ENCODE results near the gene UCHL3.

UCHL3 gene

DNA sequence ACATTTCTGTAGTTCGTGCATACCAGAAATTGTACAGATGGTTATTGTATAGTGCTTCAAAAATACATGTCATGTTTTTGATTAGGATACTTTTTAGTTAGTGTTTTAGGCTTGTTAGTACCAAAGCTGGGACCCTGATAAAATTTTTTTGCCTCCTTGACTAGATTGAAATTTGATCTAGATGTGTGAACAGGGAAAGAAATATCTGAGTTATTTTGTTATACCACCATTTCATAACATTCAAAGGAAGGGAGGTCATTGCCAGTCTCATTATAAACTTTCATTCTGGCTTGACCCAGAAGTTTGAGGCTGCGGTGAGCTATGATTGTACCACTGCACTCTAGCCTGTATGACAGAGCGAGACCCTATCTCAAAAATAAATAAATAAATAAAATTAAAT, 95.5 kb downstream of the UCHL3 start:
- no peaks in the 10 kb centered on the region for H3K4me1 ChIP-seq (ENCODE audit: control extremely low read depth in 1 of 4, control insufficient read depth in 4 of 4, insufficient read depth in 4 of 4, low read length in 3 of 4)
- no peaks in the 10 kb centered on the region for H3K9me3 ChIP-seq (ENCODE audit: control extremely low read depth in 1 of 5, control insufficient read depth in 4 of 5, insufficient read depth in 2 of 5, low read depth in 1 of 5, low read length in 4 of 5)
- ChIA-PET POLR2A (no interaction called here), CTCF (no interaction called here)
- H3K4me3 ChIP-seq (ENCODE audit: control insufficient read depth in 1 of 7, extremely low read depth in 1 of 7, insufficient read depth in 4 of 7, low read depth in 2 of 7, low read length in 6 of 7): no peak overlapping the region
- DNase-seq: no peak
- no peaks in the 10 kb centered on the region for H3K27me3 ChIP-seq (replicated peaks in 2 of 5; ENCODE audit: control insufficient read depth in 4 of 5, insufficient read depth in 5 of 5, low read length in 4 of 5)
- no peak overlapping the region for H3K27ac ChIP-seq (ENCODE audit: insufficient read depth in 1 of 2, low read depth in 1 of 2, low read length in 2 of 2, poor library complexity in 1 of 2, severe bottlenecking in 2 of 2)
- whole genome bisulfite sequencing (ENCODE audit: insufficient coverage): no CpG with 5 or more reads among the region's 3 CpGs
- no peaks in the 10 kb centered on the region for H3K36me3 ChIP-seq (ENCODE audit: control insufficient read depth in 4 of 4, insufficient read depth in 4 of 4, low read length in 3 of 4)

DNA sequence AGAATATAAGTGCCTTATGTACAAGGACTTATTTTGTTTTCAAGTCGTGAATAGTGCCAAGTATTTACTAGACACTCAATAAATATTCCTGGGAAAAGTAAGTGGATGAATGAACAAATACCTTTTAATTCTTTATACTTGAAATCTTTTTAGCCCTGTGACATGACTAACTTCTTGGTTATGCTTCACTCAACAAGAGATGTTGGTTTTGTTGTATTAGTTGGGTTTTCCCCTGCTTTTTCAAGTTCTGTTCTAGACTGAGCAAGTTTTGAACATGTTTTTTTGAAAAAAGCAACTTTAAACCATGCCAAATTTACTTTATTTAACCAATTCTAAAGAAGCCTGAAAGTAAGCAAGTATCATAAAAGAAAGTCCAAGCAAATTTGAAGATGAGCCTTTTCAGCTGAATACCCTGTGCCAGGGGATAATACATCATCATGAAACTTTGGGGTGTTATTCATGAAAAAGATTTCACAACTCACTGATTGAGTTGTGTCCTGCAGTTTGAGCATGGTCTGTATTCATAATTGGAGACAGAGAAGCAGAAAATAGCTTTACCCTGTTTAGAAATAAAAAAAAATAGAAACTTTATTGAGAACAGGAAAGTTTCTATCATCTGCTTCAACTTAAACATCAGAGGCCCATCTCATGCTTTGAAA, 97.7 kb downstream of the UCHL3 start:
- ChIA-PET CTCF (interaction anchor here (1.0 kb wide), 1 partner anchor 14 kb away, joined by 3 read pairs; no protein-coding TSS in a partner anchor), POLR2A (no interaction called here)
- DNase-seq: no peak
- H3K27me3 ChIP-seq (replicated peaks in 2 of 5; ENCODE audit: control insufficient read depth in 4 of 5, insufficient read depth in 5 of 5, low read length in 4 of 5): no peaks in the 10 kb centered on the region
- no peak overlapping the region for H3K4me3 ChIP-seq (ENCODE audit: control insufficient read depth in 1 of 7, extremely low read depth in 1 of 7, insufficient read depth in 4 of 7, low read depth in 2 of 7, low read length in 6 of 7)
- no CpG with 5 or more reads among the region's 1 CpG for WGBS (ENCODE audit: insufficient coverage)
- H3K27ac ChIP-seq (ENCODE audit: insufficient read depth in 1 of 2, low read depth in 1 of 2, low read length in 2 of 2, poor library complexity in 1 of 2, severe bottlenecking in 2 of 2): no peak overlapping the region
- H3K4me1 ChIP-seq (ENCODE audit: control extremely low read depth in 1 of 4, control insufficient read depth in 4 of 4, insufficient read depth in 4 of 4, low read length in 3 of 4): no peaks in the 10 kb centered on the region
- H3K36me3 ChIP-seq (ENCODE audit: control insufficient read depth in 4 of 4, insufficient read depth in 4 of 4, low read length in 3 of 4): no peaks in the 10 kb centered on the region
- H3K9me3 ChIP-seq (ENCODE audit: control extremely low read depth in 1 of 5, control insufficient read depth in 4 of 5, insufficient read depth in 2 of 5, low read depth in 1 of 5, low read length in 4 of 5): no peaks in the 10 kb centered on the region

DNA sequence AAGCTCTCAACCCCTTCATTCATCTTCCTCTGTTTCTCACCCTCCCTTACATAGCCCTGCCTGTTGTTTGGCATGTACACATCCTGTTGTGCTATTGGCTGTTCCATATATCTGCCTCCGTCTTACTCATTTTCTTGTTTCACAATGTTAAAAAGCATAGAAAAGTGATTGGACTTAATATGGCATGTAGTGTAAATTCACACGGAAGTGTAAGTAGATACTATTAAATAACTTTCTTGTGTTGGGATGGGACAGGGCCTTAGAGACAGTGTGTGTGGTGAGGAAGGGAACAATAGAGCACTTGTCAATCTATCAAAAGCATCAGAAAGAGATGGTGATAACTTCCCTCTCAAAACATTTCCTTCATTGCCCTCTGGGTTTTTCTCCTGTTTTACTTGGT, 98.9 kb downstream of the UCHL3 start:
- Histone ChIP-seq H3K36me3 (ENCODE audit: control insufficient read depth in 4 of 4, insufficient read depth in 4 of 4, low read length in 3 of 4) (no peaks in the 10 kb centered on the region), H3K27me3 (replicated peaks in 2 of 5; ENCODE audit: control insufficient read depth in 4 of 5, insufficient read depth in 5 of 5, low read length in 4 of 5) (no peaks in the 10 kb centered on the region), H3K4me1 (ENCODE audit: control extremely low read depth in 1 of 4, control insufficient read depth in 4 of 4, insufficient read depth in 4 of 4, low read length in 3 of 4) (no peaks in the 10 kb centered on the region), H3K4me3 (ENCODE audit: control insufficient read depth in 1 of 7, extremely low read depth in 1 of 7, insufficient read depth in 4 of 7, low read depth in 2 of 7, low read length in 6 of 7) (no peak overlapping the region), H3K9me3 (ENCODE audit: control extremely low read depth in 1 of 5, control insufficient read depth in 4 of 5, insufficient read depth in 2 of 5, low read depth in 1 of 5, low read length in 4 of 5) (no peaks in the 10 kb centered on the region), H3K27ac (ENCODE audit: insufficient read depth in 1 of 2, low read depth in 1 of 2, low read length in 2 of 2, poor library complexity in 1 of 2, severe bottlenecking in 2 of 2) (no peak overlapping the region)
- WGBS (ENCODE audit: insufficient coverage): no CpG with 5 or more reads among the region's 2 CpGs
- CTCF ChIA-PET: interaction anchor here (0.6 to 1.0 kb wide), 2 partner anchors 15 to 484 kb away, joined by 3 to 4 read pairs; no protein-coding TSS in a partner anchor
- DNase-seq: no peak
- POLR2A ChIA-PET: no interaction called here

DNA sequence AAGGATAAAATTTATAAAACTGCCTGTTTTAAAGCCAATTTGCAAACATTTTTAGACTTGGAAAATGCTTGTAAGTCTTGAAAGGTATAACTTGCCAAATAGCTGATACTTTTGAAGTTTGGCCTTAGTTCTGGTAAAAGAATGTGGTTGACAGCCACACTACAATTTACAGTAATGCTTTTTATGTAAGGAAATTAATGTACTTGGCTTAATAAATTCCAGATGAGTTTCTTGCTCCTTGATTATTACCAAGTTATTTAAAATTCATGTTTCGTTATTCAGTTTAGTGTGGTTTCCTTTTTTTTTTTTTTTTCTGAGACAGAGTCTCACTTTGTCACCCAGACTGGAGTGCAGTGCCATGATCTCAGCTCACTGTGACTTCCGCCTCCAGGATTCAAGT, 101.4 kb downstream of the UCHL3 start:
- no peaks in the 10 kb centered on the region for H3K4me1 ChIP-seq (ENCODE audit: control extremely low read depth in 1 of 4, control insufficient read depth in 4 of 4, insufficient read depth in 4 of 4, low read length in 3 of 4)
- no peak overlapping the region for H3K27ac ChIP-seq (ENCODE audit: insufficient read depth in 1 of 2, low read depth in 1 of 2, low read length in 2 of 2, poor library complexity in 1 of 2, severe bottlenecking in 2 of 2)
- peaks cover 0 to 2% (median 0%) of the 10 kb centered on the region in 4 experiments for H3K36me3 ChIP-seq (ENCODE audit: control insufficient read depth in 4 of 4, insufficient read depth in 4 of 4, low read length in 3 of 4)
- no peak overlapping the region for H3K4me3 ChIP-seq (ENCODE audit: control insufficient read depth in 1 of 7, extremely low read depth in 1 of 7, insufficient read depth in 4 of 7, low read depth in 2 of 7, low read length in 6 of 7)
- ChIA-PET POLR2A (no interaction called here), CTCF (no interaction called here)
- no peaks in the 10 kb centered on the region for H3K27me3 ChIP-seq (replicated peaks in 2 of 5; ENCODE audit: control insufficient read depth in 4 of 5, insufficient read depth in 5 of 5, low read length in 4 of 5)
- no peaks in the 10 kb centered on the region for H3K9me3 ChIP-seq (ENCODE audit: control extremely low read depth in 1 of 5, control insufficient read depth in 4 of 5, insufficient read depth in 2 of 5, low read depth in 1 of 5, low read length in 4 of 5)
- no CpG with 5 or more reads among the region's 2 CpGs for WGBS (ENCODE audit: insufficient coverage)
- no peak for DNase-seq

DNA sequence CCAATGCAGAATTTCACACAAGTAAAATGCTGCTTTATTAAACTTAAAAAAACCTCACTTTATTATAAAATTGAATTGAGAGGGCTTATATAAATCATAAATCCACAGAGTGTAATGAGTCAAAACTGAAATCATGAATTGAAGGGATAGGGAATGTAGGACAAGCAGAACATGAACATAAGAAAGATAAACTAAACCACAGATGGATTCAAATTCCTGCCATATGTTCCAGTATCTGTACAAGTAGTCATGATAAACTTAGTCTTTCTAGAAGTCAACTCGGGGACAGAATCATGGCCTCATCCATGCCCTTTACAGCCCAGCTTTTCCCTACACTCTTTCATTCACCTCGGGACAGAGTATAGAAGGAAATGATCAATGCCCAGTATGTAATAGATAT, 103.1 kb downstream of the UCHL3 start:
- Histone ChIP-seq H3K36me3 (ENCODE audit: control insufficient read depth in 4 of 4, insufficient read depth in 4 of 4, low read length in 3 of 4) (peaks cover 0 to 2% (median 0%) of the 10 kb centered on the region in 4 experiments), H3K4me1 (ENCODE audit: control extremely low read depth in 1 of 4, control insufficient read depth in 4 of 4, insufficient read depth in 4 of 4, low read length in 3 of 4) (no peaks in the 10 kb centered on the region), H3K9me3 (ENCODE audit: control extremely low read depth in 1 of 5, control insufficient read depth in 4 of 5, insufficient read depth in 2 of 5, low read depth in 1 of 5, low read length in 4 of 5) (no peaks in the 10 kb centered on the region), H3K4me3 (ENCODE audit: control insufficient read depth in 1 of 7, extremely low read depth in 1 of 7, insufficient read depth in 4 of 7, low read depth in 2 of 7, low read length in 6 of 7) (no peak overlapping the region), H3K27ac (ENCODE audit: insufficient read depth in 1 of 2, low read depth in 1 of 2, low read length in 2 of 2, poor library complexity in 1 of 2, severe bottlenecking in 2 of 2) (no peak overlapping the region), H3K27me3 (replicated peaks in 2 of 5; ENCODE audit: control insufficient read depth in 4 of 5, insufficient read depth in 5 of 5, low read length in 4 of 5) (no peaks in the 10 kb centered on the region)
- CTCF ChIA-PET: interaction anchor here (0.8 kb wide), 1 partner anchor 20 kb away, joined by 3 read pairs; no protein-coding TSS in a partner anchor
- 100% methylated on average over 1 of the region's 2 CpGs for WGBS (ENCODE audit: insufficient coverage)
- no peak for DNase-seq
- POLR2A ChIA-PET: no interaction called here

Data from common myeloid progenitor, CD34-positive (primary cell).